Measurements from ENCODE around the gene ANO10. TPM values are rescaled to one million over a fixed set of nuclear protein-coding genes. Genes with fewer than 3 reads are reported as not detected.
A peak's percentile ranks its signal among the peaks of the same experiment; 100 is the strongest.

Gene ANO10
- total and polyA plus RNA-seq, 10 donors = 2.6 to 21.7 (median 16.6) TPM

DNA sequence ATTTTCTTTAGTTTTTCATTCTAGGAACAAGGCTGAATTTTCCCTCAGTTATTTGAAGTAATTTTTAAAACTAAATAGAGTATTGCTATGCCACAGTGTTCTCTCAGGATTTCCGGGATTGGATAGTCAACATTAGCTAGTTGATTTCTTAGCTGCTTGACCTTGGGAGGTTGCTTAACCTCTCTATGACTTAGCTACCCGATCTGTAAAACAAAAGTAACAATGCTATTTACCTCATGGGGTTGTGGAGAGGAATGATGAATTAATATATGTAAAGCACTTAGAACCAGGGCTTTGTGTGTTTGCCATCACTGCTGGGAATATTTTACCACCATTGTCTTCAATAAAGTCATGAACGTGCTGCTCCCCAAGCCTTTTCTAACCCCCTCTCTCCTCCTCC, 278.0 kb downstream of the ANO10 start:
- Histone ChIP-seq H3K4me1 (peaks cover 16 to 76% (median 51%) of the 10 kb centered on the region in 6 donors), H3K27me3 (replicated peaks in 1 of 7) (no peaks in the 10 kb centered on the region), H3K4me3 (no peak overlapping the region), H3K27ac (peak overlapping the region in 6 of 8 donors; percentile 23 to 88 (median 42)), H3K9me3 (peaks cover 0 to 16% (median 8%) of the 10 kb centered on the region in 8 donors), H3K36me3 (peaks cover 0 to 100% (median 81%) of the 10 kb centered on the region in 6 donors)
- intact Hi-C loops (cut with DNase I; ENCODE audit: low total_unique reads) = loop anchor here (10.0 kb wide), 1 partner anchor 49 kb away; no protein-coding TSS in a partner anchor
- 67 to 76% (median 71%) methylated on average over 3 of the region's 3 CpGs for WGBS, 5 donors
- no peak for DNase-seq
- TF ChIP-seq POLR2A (IDR thresholded peaks at IDR 0.05) (no peak), POLR2AphosphoS5 (IDR thresholded peaks at IDR 0.05) (no peak)
- TF ChIP-seq, protein P1, sequence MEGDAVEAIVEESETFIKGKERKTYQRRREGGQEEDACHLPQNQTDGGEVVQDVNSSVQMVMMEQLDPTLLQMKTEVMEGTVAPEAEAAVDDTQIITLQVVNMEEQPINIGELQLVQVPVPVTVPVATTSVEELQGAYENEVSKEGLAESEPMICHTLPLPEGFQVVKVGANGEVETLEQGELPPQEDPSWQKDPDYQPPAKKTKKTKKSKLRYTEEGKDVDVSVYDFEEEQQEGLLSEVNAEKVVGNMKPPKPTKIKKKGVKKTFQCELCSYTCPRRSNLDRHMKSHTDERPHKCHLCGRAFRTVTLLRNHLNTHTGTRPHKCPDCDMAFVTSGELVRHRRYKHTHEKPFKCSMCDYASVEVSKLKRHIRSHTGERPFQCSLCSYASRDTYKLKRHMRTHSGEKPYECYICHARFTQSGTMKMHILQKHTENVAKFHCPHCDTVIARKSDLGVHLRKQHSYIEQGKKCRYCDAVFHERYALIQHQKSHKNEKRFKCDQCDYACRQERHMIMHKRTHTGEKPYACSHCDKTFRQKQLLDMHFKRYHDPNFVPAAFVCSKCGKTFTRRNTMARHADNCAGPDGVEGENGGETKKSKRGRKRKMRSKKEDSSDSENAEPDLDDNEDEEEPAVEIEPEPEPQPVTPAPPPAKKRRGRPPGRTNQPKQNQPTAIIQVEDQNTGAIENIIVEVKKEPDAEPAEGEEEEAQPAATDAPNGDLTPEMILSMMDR (IDR thresholded peaks at IDR 0.05 in 8 of 11, conservative IDR thresholded peaks at IDR 0.05 in 3 of 11) = no peak

DNA sequence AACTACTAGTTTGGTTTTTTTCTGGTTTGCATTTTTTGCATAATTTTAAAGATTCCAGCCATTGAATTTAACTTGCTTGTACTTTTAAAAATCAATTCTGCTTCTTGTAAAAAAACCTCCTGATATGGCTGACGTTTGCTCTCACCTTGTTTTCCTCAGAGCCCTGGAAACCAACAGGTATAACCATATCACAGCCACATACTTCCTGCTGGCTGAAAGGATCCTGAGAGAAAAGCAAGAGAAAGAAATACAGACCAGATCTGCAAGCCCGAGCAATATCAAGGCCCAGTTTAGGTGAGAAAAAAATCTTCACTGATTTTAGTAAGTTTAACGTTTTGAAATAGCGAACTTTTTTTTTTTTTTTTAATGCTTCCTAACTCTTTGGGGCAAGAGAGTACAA, 278.6 kb downstream of the ANO10 start:
- DNase-seq = no peak
- Histone ChIP-seq H3K27me3 (replicated peaks in 1 of 7) (no peaks in the 10 kb centered on the region), H3K4me3 (no peak overlapping the region), H3K27ac (peak overlapping the region in 7 of 8 donors; percentile 5 to 88 (median 40)), H3K4me1 (peaks cover 11 to 69% (median 45%) of the 10 kb centered on the region in 6 donors), H3K9me3 (peaks cover 5 to 22% (median 14%) of the 10 kb centered on the region in 8 donors), H3K36me3 (peaks cover 1 to 100% (median 81%) of the 10 kb centered on the region in 6 donors)
- 52 to 73% (median 60%) methylated on average over 4 of the region's 4 CpGs for WGBS, 5 donors
- intact Hi-C loops (cut with DNase I; ENCODE audit: low total_unique reads) = loop anchor here (10.0 kb wide), 1 partner anchor 48 kb away; no protein-coding TSS in a partner anchor
- TF ChIP-seq, protein P1 (IDR thresholded peaks at IDR 0.05 in 8 of 11, conservative IDR thresholded peaks at IDR 0.05 in 3 of 11) = no peak
- TF ChIP-seq POLR2A (IDR thresholded peaks at IDR 0.05) (no peak), POLR2AphosphoS5 (IDR thresholded peaks at IDR 0.05) (no peak)

DNA sequence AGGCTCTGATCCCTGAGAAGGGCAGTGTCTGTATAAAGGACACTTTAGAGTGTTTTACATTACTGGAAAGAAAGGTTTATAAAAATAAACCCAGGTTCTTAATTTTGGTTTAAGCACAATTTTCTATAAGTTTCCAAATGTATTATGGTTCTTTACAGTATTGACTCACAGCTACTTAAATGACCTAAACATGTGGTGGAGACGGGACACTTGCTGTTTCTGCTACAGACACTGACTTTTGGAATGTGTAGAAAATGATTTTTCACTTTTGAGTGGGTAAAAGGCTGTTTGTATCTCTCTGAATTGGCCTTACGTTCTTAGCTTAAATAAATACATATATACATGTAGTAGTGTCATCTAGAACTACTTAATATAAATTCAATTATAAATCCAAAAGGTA, 280.0 kb downstream of the ANO10 start:
- H3K9me3 ChIP-seq = peaks cover 15 to 36% (median 28%) of the 10 kb centered on the region in 8 donors
- WGBS, 5 donors = 64 to 85% (median 78%) methylated on average over 2 of the region's 2 CpGs
- H3K27me3 ChIP-seq (replicated peaks in 1 of 7) = no peaks in the 10 kb centered on the region
- intact Hi-C loops (cut with DNase I; ENCODE audit: low total_unique reads) = loop anchor here (10.0 kb wide), 1 partner anchor 47 kb away; no protein-coding TSS in a partner anchor
- no peak for DNase-seq
- H3K4me1 ChIP-seq = peaks cover 7 to 56% (median 34%) of the 10 kb centered on the region in 6 donors
- peak overlapping the region in 6 of 8 donors; percentile 9 to 88 (median 42) for H3K27ac ChIP-seq
- TF ChIP-seq POLR2AphosphoS5 (IDR thresholded peaks at IDR 0.05) = no peak
- TF ChIP-seq POLR2A (IDR thresholded peaks at IDR 0.05) = no peak
- TF ChIP-seq, protein P1 (IDR thresholded peaks at IDR 0.05 in 8 of 11, conservative IDR thresholded peaks at IDR 0.05 in 3 of 11) = no peak
- H3K36me3 ChIP-seq = peaks cover 8 to 100% (median 82%) of the 10 kb centered on the region in 6 donors
- H3K4me3 ChIP-seq = no peak overlapping the region

DNA sequence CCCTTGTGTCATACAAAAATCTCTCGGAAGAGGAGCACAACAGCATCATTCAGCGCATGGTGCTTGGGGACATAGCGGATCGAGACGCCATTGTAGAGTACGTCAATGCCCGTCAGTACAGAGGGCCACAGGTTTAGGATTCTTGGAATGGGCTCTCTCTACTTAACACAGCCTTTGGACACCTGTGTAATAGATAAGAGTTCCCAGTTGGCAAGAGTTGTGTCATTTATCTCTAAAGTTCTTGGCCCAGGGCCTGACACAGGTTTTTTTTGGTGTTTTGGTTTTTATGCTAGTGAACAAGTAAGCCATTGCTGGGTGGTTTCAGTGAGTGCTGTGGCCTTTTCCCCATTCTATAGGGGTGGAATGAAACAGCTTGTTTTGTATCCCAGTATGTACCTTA, 281.4 kb downstream of the ANO10 start:
- Histone ChIP-seq H3K9me3 (peaks cover 16 to 50% (median 42%) of the 10 kb centered on the region in 8 donors), H3K4me1 (peaks cover 0 to 42% (median 23%) of the 10 kb centered on the region in 6 donors), H3K36me3 (peaks cover 8 to 100% (median 93%) of the 10 kb centered on the region in 6 donors), H3K27me3 (replicated peaks in 1 of 7) (no peaks in the 10 kb centered on the region), H3K4me3 (no peak overlapping the region), H3K27ac (no peak overlapping the region)
- TF ChIP-seq, protein P1 (IDR thresholded peaks at IDR 0.05 in 8 of 11, conservative IDR thresholded peaks at IDR 0.05 in 3 of 11) = no peak
- TF ChIP-seq POLR2A (IDR thresholded peaks at IDR 0.05) = no peak
- TF ChIP-seq POLR2AphosphoS5 (IDR thresholded peaks at IDR 0.05) = no peak
- intact Hi-C loops (cut with DNase I; ENCODE audit: low total_unique reads) = loop anchor here (10.0 kb wide), 1 partner anchor 46 kb away; no protein-coding TSS in a partner anchor
- WGBS, 5 donors = 97 to 99% (median 98%) methylated on average over 7 of the region's 7 CpGs
- no peak for DNase-seq

Data from spleen (tissue), 11 donors.